Smooth muscle cell (in vitro differentiated cells): ENCODE measurements around the gene UBE2E1. TPM values are rescaled to one million over a fixed set of nuclear protein-coding genes. Genes with fewer than 3 reads are reported as not detected.

Experiments used
- DNase-seq: peaks from one replicate; lab custom pipeline; 2025; ENCODE audit not compliant: unreplicated experiment; lab: John Stamatoyannopoulos, UW
- H2AFZ ChIP-seq: fragments of 200-600 bp; sonication (generic); 2 replicates; pipeline ENCODE4 v1.6.0; 2016; ENCODE audit warnings: antibody characterized with exemption, low read depth, mild to moderate bottlenecking
- H3F3A ChIP-seq: fragments of 200-600 bp; sonication (generic); 2 replicates; pipeline ENCODE4 v1.6.0; 2017; ENCODE audit warnings: antibody characterized with exemption, low read depth
- H3K27ac ChIP-seq: fragments of 200-600 bp; sonication (generic); 2 replicates; pipeline ENCODE4 v1.5.1; 2016; ENCODE audit warnings: low read depth, mild to moderate bottlenecking
- H3K27me3 ChIP-seq: fragments of 200-600 bp; sonication (generic); 2 replicates; pipeline ENCODE4 v1.6.1; 2016; ENCODE audit warnings: low read depth, mild to moderate bottlenecking
- H3K36me3 ChIP-seq: fragments of 200-600 bp; sonication (generic); 2 replicates; pipeline ENCODE4 v1.5.1; 2016; ENCODE audit warnings: low read depth
- H3K4me1 ChIP-seq: fragments of 200-600 bp; sonication (generic); 2 replicates; pipeline ENCODE4 v1.5.1; 2016; ENCODE audit warnings: low read depth
- H3K4me2 ChIP-seq: fragments of 200-600 bp; sonication (generic); 2 replicates; pipeline ENCODE4 v1.6.0; 2016; ENCODE audit warnings: mild to moderate bottlenecking
- H3K4me3 ChIP-seq: fragments of 200-600 bp; sonication (generic); 2 replicates; pipeline ENCODE4 v1.5.1; 2016; ENCODE audit warnings: mild to moderate bottlenecking
- H3K79me2 ChIP-seq: fragments of 200-600 bp; sonication (generic); 2 replicates; pipeline ENCODE4 v1.6.0; 2016; ENCODE audit warnings: low read depth, mild to moderate bottlenecking
- H3K9ac ChIP-seq: fragments of 200-600 bp; sonication (generic); 2 replicates; pipeline ENCODE4 v1.6.0; 2016; ENCODE audit warnings: low read depth
- H3K9me3 ChIP-seq: fragments of 200-600 bp; sonication (generic); replicated peaks from 2 replicates; pipeline ENCODE4 v1.5.1; 2016; ENCODE audit warnings: low read depth
- H4K20me1 ChIP-seq: fragments of 200-600 bp; sonication (generic); 2 replicates; pipeline ENCODE4 v1.6.0; 2016; ENCODE audit warnings: low read depth
- CTCF ChIP-seq: fragments of 200-600 bp; sonication (generic); IDR thresholded peaks from 2 replicates; pipeline ENCODE4 v1.5.1; 2017; ENCODE audit warnings: borderline replicate concordance, mild to moderate bottlenecking, antibody characterized with exemption; ENCODE audit not compliant: insufficient read depth, poor library complexity, severe bottlenecking
- WGBS: methylation state at CpG from one replicate; pipeline ENCODE4 v1.1.7; 2016; ENCODE audit warnings: low lambda C conversion rate; 5-methylcytosine and 5-hydroxymethylcytosine counted together
- polyA plus RNA-seq: library from polyadenylated mRNA; unstranded; fragments of >200 nt; fragmentation: Nextera tagmentation; extraction: Ambion mirVana; gene quantifications from 2 replicates; pipeline ENCODE4 v1.2.1, GENCODE V29; 2016
- total RNA-seq: library from RNA; depleted of rRNA; stranded (reverse); fragments of >200 nt; gene quantifications from 2 replicates; pipeline ENCODE4 v1.2.3, GENCODE V29; 2014

The UBE2E1 gene
- total and polyA plus RNA-seq, 2 experiments from 2014 or later = 13.3 to 128 TPM

DNA sequence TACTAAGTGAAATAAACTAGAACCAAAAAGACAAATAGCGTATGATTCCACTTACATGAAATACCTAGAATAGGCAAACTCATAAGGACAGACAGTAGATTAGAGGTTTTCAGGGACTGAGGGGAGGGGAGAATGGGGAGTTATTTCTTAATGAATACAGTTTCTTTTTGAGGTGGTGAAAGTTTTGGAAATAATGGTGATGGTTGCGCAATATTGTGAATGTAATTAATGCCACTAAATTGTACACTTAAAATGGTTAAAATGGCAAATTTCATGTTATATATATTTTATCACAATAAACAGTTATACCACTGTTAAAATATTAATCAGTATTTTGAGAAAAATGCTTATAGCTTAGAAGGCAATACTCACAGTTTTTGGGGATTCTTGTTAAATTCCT is 11.0 kb downstream of the UBE2E1 start:
- WGBS = 96% methylated on average over 2 of the region's 2 CpGs
- no peak for TF ChIP-seq CTCF
- H3K27ac ChIP-seq = no peak overlapping the region
- DNase-seq = no peak
- peaks cover 92% of the 10 kb centered on the region for H3K79me2 ChIP-seq
- no peaks in the 10 kb centered on the region for H3K27me3 ChIP-seq
- H3K4me3 ChIP-seq = no peak overlapping the region
- no peak overlapping the region for H3K4me2 ChIP-seq
- peaks cover 100% of the 10 kb centered on the region for H4K20me1 ChIP-seq
- H3F3A ChIP-seq = peaks cover 4% of the 10 kb centered on the region
- no peaks in the 10 kb centered on the region for H3K36me3 ChIP-seq
- no peak overlapping the region for H2AFZ ChIP-seq
- peaks cover 32% of the 10 kb centered on the region for H3K4me1 ChIP-seq
- no peaks in the 10 kb centered on the region for H3K9me3 ChIP-seq
- H3K9ac ChIP-seq = no peak overlapping the region

DNA sequence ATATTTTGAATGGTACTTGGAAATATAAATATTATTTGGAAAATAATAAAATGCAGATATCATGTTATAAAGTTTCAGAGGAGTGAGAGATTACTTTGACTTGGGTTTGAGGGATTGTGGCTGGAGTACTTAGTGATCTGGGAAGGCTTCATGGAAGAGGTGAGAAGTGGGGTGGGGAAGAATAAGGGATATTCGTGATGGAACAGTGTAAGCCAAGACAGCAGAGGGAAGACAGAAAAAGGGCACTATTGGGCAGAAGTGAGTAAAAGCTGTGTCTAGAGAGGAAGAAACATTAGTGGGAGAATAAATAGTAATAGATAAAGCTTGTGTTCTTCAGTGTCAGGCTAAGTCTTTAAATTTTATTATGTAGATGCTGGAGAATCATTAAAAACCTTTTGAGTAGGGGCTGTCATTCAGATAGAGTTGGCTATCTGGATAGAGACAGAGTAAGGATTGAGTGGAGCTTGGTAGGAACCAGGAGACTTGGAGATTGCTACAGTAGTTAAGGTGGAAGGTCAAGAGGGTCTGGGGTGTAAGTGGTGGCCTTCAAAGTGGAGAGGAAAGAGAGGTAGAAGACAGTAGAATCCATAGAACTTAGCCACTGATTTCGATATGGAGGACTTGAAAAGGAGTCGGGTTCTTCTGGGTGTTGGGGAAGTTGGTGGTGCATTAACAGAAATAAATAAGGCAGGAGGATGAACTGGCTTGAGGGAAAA is 11.9 kb downstream of the UBE2E1 start:
- no peak for TF ChIP-seq CTCF
- DNase-seq = no peak
- Histone ChIP-seq H2AFZ (no peak overlapping the region), H3K27ac (no peak overlapping the region), H3K36me3 (no peaks in the 10 kb centered on the region), H3K27me3 (no peaks in the 10 kb centered on the region), H3K4me2 (no peak overlapping the region), H3K4me1 (peaks cover 26% of the 10 kb centered on the region), H3K9me3 (no peaks in the 10 kb centered on the region), H3F3A (peaks cover 4% of the 10 kb centered on the region), H3K4me3 (no peak overlapping the region), H3K9ac (no peak overlapping the region), H3K79me2 (peaks cover 90% of the 10 kb centered on the region), H4K20me1 (peaks cover 100% of the 10 kb centered on the region)
- WGBS = 95% methylated on average over 3 of the region's 3 CpGs

DNA sequence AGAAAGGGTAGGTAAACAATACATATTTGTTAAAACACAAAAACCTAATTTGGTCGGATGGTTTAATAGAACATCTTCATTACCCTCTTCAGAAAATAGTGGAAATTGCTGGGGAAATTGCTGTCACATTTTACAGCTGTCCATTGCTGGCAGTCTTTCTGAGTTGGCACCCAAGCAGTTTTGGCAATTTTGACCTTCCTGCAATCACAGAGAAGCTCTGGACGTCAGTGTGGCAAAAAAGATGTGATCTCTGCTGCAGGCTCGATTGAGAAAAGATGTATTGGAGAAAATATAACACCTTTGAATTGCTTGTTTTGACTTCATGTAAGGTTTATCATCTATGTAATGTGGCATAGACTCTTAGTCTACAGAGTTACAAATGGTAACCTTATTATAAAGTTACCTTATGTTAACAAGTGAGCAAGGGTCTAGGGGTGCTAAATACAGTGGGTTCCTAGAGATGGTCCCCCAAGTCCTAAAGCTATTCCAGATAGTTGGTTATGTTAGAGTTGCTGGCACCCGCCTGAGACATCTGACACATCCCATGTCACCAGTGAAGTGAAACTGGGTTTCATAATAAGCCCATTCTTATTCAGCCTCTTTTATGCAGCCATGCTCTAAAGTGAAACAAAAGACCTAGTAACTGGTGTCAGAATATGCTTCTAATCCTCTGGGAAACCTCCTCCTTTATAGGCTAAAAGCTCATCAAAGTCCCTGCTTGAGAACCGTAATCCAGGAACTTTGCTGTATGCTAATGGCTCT is 14.0 kb downstream of the UBE2E1 start:
- no peak for TF ChIP-seq CTCF
- no peak for DNase-seq
- H3K4me3 ChIP-seq = no peak overlapping the region
- H3K79me2 ChIP-seq = peaks cover 87% of the 10 kb centered on the region
- peaks cover 100% of the 10 kb centered on the region for H4K20me1 ChIP-seq
- H3F3A ChIP-seq = peaks cover 4% of the 10 kb centered on the region
- H3K9me3 ChIP-seq = no peaks in the 10 kb centered on the region
- no peak overlapping the region for H3K27ac ChIP-seq
- H3K36me3 ChIP-seq = no peaks in the 10 kb centered on the region
- 85% methylated on average over 5 of the region's 5 CpGs for WGBS
- H3K9ac ChIP-seq = no peak overlapping the region
- no peak overlapping the region for H3K4me2 ChIP-seq
- no peak overlapping the region for H2AFZ ChIP-seq
- no peaks in the 10 kb centered on the region for H3K27me3 ChIP-seq
- H3K4me1 ChIP-seq = peaks cover 25% of the 10 kb centered on the region
